Measurements from ENCODE around the gene WFDC2.

WFDC2 gene

DNA sequence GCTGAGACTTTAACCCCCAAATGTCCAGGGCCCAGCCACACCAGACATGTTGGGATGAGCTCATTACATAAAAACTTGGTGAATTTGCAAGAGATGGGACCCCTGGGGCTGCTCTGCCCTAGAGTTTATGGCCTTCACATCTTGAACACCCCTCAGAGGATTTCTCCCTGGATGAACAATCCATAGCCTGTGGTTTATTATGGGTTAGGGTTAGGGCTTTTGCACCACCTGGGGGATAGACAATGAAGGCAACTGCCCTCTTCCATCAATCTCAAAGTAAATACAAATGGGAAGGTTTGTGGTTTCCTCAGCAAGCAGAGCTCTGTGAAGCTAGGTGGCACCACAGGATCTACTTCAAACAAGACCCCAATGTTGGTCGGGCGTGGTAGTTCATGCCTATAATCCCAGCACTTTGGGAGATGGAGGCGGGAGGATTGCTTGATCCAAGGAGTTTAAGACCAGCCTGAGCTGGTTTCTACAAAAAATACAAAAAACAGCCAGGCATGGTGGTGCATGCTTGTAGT is 28.5 kb downstream of the WFDC2 start:
- no peak for DNase-seq (ENCODE audit: low spot score)

DNA sequence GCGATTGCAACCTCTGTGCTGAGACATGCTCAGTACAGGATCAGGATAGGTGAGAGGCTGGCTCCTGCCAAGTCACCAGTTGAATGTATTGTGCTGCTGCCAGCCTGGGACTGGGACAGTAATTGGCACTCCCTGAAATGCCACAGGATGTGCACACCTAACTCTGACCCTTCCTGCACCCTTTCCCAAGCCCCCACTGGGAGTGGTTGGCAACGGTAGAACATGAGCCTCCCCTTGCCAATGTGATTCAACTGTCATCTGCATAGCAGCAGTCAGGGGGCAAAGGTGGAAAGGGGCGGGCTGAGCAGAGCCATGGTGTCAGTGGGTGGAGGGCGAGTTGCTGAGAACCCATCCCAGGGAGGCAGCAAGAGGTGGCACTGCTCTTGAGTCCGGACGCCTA is 30.5 kb downstream of the WFDC2 start:
- no peak for DNase-seq (ENCODE audit: low spot score)

DNA sequence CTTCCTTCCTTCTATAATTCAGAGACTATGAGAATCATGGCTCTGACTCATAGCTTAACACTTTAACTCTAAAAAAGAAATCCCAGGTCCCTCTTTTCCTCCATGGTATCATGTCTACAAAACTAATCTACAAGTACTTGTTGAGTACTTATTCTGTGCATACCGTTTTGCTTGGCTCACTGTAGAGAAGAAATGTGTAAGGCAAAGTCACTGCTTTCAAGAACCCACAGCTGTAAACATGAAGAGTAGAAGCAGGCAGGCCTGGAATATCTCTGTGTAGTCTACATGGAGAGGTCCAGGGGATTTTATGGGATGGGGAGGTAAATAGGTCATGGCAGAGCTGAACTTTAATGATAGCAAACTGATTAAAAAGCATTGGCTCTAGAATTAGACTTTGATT is 32.0 kb downstream of the WFDC2 start:
- DNase-seq (ENCODE audit: low spot score), result no peak

DNA sequence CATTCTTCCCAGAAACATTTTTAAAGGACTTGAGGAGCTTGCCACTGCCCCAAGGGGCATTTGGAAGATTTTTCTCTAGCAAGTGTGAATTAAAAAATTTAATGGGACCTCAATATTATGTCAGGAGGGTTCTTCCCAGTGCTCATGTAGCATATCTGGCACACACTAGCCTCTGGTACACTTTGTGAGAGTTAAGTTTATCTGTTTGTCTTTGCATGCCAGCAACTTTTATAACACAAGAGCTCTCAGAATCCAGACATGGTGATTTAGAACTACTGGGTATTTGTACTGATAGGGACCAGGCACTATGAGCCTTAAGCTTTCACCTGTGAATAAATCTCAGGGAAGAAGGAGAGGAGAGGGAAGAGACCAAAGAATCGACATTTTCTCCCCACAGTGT is 33.0 kb downstream of the WFDC2 start:
- no peak for DNase-seq (ENCODE audit: low spot score)

DNA sequence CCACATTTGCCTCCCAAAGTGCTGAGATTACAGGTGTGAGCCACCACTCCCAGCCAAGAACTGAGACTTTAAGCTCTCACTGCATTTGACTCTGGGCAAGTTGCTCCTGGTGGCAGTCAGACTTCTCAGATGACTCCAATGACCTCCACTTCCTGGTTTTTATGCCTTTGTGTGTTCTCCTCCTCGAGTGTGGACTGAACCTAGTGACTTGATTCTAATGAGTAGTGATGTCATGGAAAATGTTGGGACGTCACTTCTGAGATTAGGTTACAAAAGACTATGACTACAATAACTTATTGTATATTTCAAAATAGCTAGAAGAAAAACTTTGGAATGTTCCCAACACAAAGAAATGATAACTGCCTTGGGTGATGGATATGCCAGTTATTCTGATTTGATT is 33.9 kb downstream of the WFDC2 start:
- no peak for DNase-seq (ENCODE audit: low spot score)

DNA sequence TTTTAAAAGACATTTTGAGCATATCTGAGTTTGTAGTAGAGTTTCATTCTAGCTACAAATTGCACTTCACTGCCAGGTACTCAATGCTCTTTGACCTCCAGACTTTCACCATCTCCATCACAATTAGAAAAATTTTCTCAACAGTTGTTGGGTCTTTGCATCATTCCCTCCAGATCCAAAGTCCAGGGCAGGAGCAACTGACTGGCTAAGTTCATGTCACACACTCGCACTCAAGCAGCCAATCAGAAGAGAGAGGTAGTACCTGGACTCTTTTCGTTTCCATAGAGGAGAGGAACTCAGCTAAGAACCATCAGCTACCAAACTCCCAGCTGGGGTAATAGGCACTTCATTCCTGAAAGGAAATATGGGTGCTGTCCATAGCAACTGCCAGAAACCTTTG is 36.8 kb downstream of the WFDC2 start:
- DNase-seq (ENCODE audit: low spot score), result no peak

DNA sequence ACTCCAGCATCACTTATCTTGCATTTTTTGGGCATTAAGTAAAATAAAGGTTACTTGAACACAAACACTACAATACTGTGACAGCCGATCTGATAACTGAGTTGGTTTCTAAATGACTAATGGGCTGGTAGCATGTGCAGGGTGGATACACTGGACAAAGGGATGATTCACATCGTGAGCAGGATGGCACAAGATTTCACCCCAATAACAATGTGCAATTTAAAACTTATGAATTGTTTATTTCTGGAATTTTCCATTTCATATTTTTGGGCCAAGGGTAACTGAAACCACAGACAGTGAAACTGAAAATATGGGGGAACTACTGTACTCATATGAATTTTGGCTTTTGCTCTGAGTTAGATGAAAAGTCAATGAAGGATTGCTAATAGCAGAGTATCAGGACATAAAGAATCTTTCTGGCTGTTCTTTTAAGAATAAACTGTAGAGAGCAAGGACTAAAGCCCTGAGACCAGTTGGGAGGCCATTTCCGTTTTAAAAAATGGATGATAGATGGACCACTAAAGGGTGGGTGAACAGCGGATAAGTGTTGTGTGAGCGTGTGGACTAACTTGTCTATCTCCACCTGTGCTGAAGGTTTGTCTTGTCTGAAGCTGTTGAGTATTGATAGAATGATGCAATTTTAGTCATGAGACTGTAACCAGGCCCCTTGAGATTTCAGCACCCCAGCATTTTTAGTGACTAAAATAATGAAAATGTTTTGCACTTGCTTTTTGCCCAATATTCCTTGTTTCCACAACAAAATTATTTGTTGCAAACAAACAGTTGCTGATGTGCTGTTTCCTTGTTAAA is 37.7 kb downstream of the WFDC2 start:
- DNase-seq (ENCODE audit: low spot score), result no peak

DNA sequence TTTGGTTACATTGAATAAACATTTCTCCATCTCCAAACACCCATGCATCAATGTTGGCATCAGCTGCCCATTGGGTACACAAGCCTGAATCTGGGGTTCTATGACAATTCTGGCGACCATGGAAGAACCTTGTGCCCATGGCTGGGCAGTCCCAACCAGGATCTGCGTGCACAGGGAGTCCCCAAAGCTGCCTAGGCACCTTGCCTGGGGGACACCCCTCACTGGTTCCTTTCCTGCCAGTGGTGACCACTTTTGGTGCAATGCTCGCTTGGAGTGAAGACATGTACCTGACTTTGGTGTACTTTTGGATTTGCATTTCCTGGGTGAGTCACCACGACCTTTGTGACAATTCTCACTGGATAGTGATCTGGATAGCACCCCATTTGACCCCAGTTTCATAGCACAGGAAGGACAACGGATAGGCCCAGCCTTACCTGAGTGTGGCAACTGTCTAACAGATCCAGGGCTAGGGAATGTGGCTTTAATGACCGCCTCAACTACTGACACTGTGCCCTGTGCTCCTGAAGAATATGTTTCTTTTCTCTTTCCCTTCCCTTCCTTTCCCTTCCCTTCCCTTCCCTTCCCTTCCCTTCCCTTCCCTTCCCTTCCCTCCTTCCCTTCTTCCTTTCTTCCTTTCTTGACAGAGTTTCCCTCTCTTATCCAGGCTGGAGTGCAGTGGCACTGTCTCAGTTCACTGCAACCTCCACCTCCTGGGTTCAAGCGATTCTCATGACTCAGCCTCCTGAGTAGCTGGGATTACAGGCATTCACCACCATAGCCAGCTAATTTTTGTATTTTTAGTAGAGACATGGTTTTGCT is 38.7 kb downstream of the WFDC2 start:
- no peak for DNase-seq (ENCODE audit: low spot score)

DNA sequence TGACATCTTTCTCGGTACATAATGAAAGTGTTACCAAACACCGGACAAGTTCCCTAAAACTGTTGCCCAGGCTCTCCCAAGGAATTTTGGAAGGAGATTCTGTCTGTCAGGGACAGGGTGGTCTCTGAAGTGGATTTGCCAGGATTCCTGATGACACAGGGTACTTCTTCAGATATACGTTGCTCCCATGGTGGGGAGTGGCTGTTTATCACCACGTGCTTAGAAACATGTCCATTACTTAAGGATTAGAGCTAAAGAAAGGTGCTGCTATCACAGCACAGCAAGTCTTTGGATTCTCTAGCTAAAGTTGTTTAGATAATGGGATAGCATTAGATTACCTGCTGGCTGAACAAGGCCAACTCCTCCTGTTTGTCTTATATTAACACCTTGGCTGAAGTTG is 39.5 kb downstream of the WFDC2 start:
- no peak for DNase-seq (ENCODE audit: low spot score)

DNA sequence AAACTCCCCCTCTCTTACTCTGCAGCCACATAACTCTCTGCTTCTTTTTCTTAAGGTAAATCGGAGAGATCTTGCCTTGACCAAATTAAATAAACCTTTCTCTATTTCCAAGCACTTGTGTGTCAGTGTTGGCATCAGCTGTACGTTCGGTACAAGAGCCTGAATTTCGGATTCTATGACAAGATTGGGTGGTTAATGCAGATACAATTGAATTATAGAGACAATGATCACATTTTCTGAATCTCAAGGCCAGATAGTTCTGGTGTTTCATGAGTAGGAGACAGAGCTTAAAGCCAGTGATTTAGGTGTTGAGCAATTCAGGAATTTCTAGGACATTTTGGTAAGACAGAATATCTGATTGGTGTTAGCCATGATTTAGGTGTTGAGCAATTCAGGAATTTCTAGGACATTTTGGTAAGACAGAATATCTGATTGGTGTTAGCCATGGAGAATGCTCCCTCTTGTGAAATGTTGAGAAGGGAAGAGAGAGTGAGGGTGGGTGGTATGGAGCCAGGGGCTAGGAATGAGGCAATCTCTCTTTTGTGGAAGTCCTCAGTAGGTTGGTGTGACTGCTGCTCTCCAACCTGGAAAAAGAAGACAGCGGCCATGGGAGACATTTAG is 40.8 kb downstream of the WFDC2 start:
- DNase-seq (ENCODE audit: low spot score), result no peak

DNA sequence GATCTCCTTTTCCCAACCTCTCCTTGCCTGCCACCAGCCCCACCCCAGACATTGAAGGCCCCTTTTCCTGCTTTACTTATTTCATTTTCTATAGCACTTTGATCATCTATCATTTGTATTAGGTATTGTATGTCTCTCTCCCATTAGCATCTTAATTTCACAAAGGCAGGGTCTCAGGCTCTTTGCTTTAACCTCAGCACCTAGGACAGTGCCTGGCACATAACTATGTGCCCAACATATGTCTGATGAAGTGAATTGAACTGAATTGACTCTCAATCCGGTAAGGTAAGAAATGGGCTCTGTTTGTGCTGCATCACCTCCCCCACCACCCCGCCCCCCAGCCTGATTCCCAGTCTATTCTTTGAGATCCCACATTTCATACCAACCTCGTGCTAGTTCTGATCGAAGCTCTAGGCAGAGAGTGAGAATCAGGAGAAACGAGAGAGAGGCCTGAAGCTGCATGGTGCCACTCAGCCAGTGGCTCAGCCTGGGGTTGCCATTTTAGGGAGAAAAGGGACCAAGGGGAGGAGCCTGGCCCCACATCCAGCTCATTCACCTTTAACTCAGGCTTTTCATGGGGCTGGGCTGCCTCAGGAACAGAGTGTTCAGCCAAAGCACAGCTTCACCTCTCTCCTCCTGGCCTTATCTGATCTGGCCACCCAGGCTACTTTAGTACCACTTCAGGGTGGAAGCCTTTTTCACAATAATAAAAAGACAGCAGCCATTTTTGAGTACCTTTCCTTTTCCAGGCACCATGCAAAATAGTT is 45.8 kb downstream of the WFDC2 start, which contains the start of gene SPINT3:
Gene SPINT3 (minus strand): TSS at position 476 of the 767 bp plus-strand sequence. CDS start 14 bp downstream, at position 462.
- no peak for DNase-seq (ENCODE audit: low spot score)

DNA sequence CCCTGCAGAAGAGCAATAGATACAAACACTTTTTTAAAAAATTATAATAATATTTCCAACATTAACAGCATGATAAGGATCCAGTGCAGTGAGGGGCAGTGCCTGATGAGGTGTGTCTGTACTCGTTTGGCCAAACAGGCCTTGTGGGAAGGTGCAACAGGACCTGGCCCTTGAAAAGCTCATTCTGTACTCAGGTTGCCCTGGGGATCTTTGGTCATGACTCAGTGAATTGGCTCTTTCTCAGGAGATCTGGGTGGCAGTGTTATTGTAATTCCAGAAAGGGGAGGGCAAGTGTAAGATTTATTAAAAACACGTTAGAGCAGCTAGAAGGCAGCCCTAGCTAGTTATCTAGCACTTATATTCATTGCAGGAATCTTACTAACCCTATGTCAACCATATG is 48.7 kb downstream of the WFDC2 start:
- no peak for DNase-seq (ENCODE audit: low spot score)

DNA sequence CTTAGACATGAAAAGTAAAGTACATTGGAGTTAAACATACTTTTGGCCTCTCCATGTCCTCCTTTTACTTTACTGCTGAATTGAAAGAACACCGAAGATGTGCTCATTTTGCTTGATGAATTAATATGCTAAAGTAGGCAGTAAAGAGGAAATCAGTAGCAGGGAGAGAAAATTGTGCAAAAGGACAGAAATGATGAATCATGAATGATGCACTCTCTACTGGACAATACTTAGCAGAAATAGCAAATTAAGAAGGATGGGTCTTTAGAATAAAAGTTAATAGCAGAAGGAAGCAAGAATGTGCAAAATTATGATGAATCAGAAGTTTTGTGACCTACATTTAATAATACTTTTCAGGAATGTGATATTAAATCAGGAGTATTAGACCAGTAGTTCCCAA is 54.3 kb downstream of the WFDC2 start:
- no peak for DNase-seq (ENCODE audit: low spot score)

DNA sequence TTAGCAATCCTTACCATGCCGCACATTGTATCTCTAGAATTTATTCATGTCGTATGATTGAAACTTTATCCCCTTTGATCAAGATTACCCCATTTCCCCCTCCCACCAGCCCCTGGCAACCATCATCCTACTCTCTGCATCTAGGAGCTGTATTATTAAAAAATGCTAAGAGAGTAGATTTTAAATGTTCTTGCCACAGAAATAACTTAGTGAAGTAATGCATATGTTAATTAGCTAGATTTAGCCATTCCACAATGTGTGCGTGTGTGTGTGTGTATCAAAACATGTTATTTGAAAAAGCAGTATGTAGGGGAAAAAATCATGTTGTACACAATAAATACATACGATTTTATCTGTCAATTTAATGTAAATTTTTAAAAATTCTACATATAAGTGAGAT is 57.7 kb downstream of the WFDC2 start:
- no peak for DNase-seq (ENCODE audit: low spot score)

All from AG20443 (cell line).